Activated CD4-positive, alpha-beta memory T cell treated with anti-CD3 and anti-CD28 coated beads, Interleukin-2, amount 10 ng/mL, durations not matched to agents 7 days and 5 days (primary cell): Measurements from ENCODE around the gene FGFR3. TPM values are rescaled to one million over a fixed set of nuclear protein-coding genes. Genes with fewer than 3 reads are reported as not detected.
A peak's percentile ranks its signal among the peaks of the same experiment; 100 is the strongest.
"Not testable (repeated sequence)": the region's sequence is repeated elsewhere in the genome, so short reads cannot be mapped to it uniquely, and the experiment has no call there.

Source experiments
- CTCF ChIA-PET: fragments of 350-600 bp; sonication (Branson Sonifier 250); formaldehyde crosslinking; loops from one replicate; lab custom pipeline; 2021; ENCODE audit warnings: antibody characterized with exemption, inconsistent platforms; lab: Charles Lee
- POLR2A ChIA-PET: fragments of 350-600 bp; sonication (Branson Sonifier 250); formaldehyde crosslinking; loops from one replicate; lab custom pipeline; 2021; ENCODE audit warnings: antibody characterized with exemption; lab: Charles Lee
- DNase-seq: peaks from one replicate; pipeline ENCODE4 v3.0.0-alpha.2; 2020
- H3K27ac Mint-ChIP-seq: one replicate; pipeline ENCODE4 v1.8.0; 2021; ENCODE audit warnings: mild to moderate bottlenecking, mixed read lengths
- H3K27me3 Mint-ChIP-seq: one replicate; pipeline ENCODE4 v1.8.0; 2021; ENCODE audit warnings: mixed read lengths
- H3K36me3 Mint-ChIP-seq: one replicate; pipeline ENCODE4 v1.8.0; 2021; ENCODE audit warnings: low read depth, mixed read lengths
- H3K4me1 Mint-ChIP-seq: one replicate; pipeline ENCODE4 v1.8.0; 2021; ENCODE audit warnings: mixed read lengths
- H3K4me3 Mint-ChIP-seq: one replicate; pipeline ENCODE4 v1.8.0; 2021; ENCODE audit warnings: mild to moderate bottlenecking, mixed read lengths
- H3K9me3 Mint-ChIP-seq: one replicate; pipeline ENCODE4 v1.8.0; 2021; ENCODE audit warnings: mixed read lengths
- total RNA-seq, 2 experiments: library from RNA; stranded (reverse); gene quantifications; one replicate each; pipeline ENCODE4 v1.2.3, GENCODE V29; 2021

Gene FGFR3
- total RNA-seq, 2 experiments from 2014 or later: 0.18 to 0.45 TPM

GRCh38 chr4:1843852-1844251 is 50.8 kb downstream of the FGFR3 start:
- ChIA-PET POLR2A (interaction anchor here (4.0 kb wide), 1 partner anchor 13 kb away, joined by 11 read pairs; the partner anchor contains the start of gene LETM1), CTCF (no interaction called here)
- H3K27ac Mint-ChIP-seq: no peak overlapping the region
- H3K27me3 Mint-ChIP-seq: no peaks in the 10 kb centered on the region
- peaks cover 36% of the 10 kb centered on the region for H3K36me3 Mint-ChIP-seq
- H3K4me3 Mint-ChIP-seq: no peak overlapping the region
- DNase-seq: no peak
- H3K4me1 Mint-ChIP-seq: peaks cover 7% of the 10 kb centered on the region
- H3K9me3 Mint-ChIP-seq: no peaks in the 10 kb centered on the region

GRCh38 chr4:1844618-1845017 is 51.5 kb downstream of the FGFR3 start:
- H3K4me3 Mint-ChIP-seq, H3K4me1 Mint-ChIP-seq, H3K27ac Mint-ChIP-seq, H3K9me3 Mint-ChIP-seq, H3K27me3 Mint-ChIP-seq, DNase-seq, CTCF ChIA-PET: not testable (repeated sequence)
- H3K36me3 Mint-ChIP-seq: peaks cover 31% of the 10 kb centered on the region
- POLR2A ChIA-PET: interaction anchor here (4.0 kb wide), 1 partner anchor 12 kb away, joined by 11 read pairs; the partner anchor contains the start of gene LETM1

- peaks cover 29% of the 10 kb centered on the region for H3K36me3 Mint-ChIP-seq
- no peaks in the 10 kb centered on the region for H3K9me3 Mint-ChIP-seq
- H3K4me1 Mint-ChIP-seq: peaks cover 15% of the 10 kb centered on the region
- CTCF ChIA-PET: interaction anchor here (1.4 kb wide), 1 partner anchor 54 kb away, joined by 3 read pairs; no protein-coding TSS in a partner anchor
- no peaks in the 10 kb centered on the region for H3K27me3 Mint-ChIP-seq
- DNase-seq: no peak
- H3K4me3 Mint-ChIP-seq: no peak overlapping the region
- H3K27ac Mint-ChIP-seq: no peak overlapping the region
- POLR2A ChIA-PET: interaction anchor here (1.0 to 4.0 kb wide), 2 partner anchors 10 to 40 kb away, joined by 4 to 11 read pairs; partner anchors contain the start of gene LETM1
These were observed 53.5 kb downstream of the FGFR3 start for GRCh38 chr4:1846580-1846979.

- no peak for DNase-seq
- CTCF ChIA-PET: interaction anchor here (0.7 kb wide), 1 partner anchor 532 kb away, joined by 3 read pairs; no protein-coding TSS in a partner anchor
These were observed 57.2 kb downstream of the FGFR3 start for GRCh38 chr4:1850276-1850675.

GRCh38 chr4:1851160-1851559 is 58.1 kb downstream of the FGFR3 start:
- no peak for DNase-seq
- H3K36me3 Mint-ChIP-seq: peaks cover 15% of the 10 kb centered on the region
- H3K27me3 Mint-ChIP-seq: no peaks in the 10 kb centered on the region
- ChIA-PET POLR2A (interaction anchor here (0.9 to 3.0 kb wide), 2 partner anchors 19 to 25 kb away, joined by 3 to 17 read pairs; partner anchors contain the start of gene NSD2), CTCF (interaction anchor here (0.9 to 1.3 kb wide), 2 partner anchors 29 to 59 kb away, joined by 3 to 4 read pairs; no protein-coding TSS in a partner anchor)
- H3K4me3 Mint-ChIP-seq: no peak overlapping the region
- H3K27ac Mint-ChIP-seq: no peak overlapping the region
- H3K4me1 Mint-ChIP-seq: peaks cover 37% of the 10 kb centered on the region
- no peaks in the 10 kb centered on the region for H3K9me3 Mint-ChIP-seq

More at GRCh38 chr4:1850276-1850675, 57.2 kb downstream of the FGFR3 start:
- Mint-ChIP-seq H3K27ac (peak overlapping the region; percentile 21), H3K27me3 (no peaks in the 10 kb centered on the region), H3K4me1 (peaks cover 37% of the 10 kb centered on the region), H3K36me3 (peaks cover 15% of the 10 kb centered on the region), H3K4me3 (no peak overlapping the region), H3K9me3 (no peaks in the 10 kb centered on the region)
- POLR2A ChIA-PET: interaction anchor here (0.6 to 3.0 kb wide), 3 partner anchors 14 to 48 kb away, joined by 3 to 17 read pairs (median 3); partner anchors contain the start of gene NSD2

- POLR2A ChIA-PET: interaction anchor here (0.9 to 3.0 kb wide), 3 partner anchors 19 to 48 kb away, joined by 3 to 17 read pairs (median 4); partner anchors contain the start of gene NSD2
- Mint-ChIP-seq H3K4me1 (peaks cover 37% of the 10 kb centered on the region), H3K27me3 (no peaks in the 10 kb centered on the region), H3K36me3 (peaks cover 10% of the 10 kb centered on the region), H3K27ac (no peak overlapping the region), H3K4me3 (no peak overlapping the region), H3K9me3 (no peaks in the 10 kb centered on the region)
- CTCF ChIA-PET: interaction anchor here (0.9 to 1.3 kb wide), 2 partner anchors 29 to 59 kb away, joined by 3 to 4 read pairs; no protein-coding TSS in a partner anchor
- no peak for DNase-seq
These were observed 58.7 kb downstream of the FGFR3 start for GRCh38 chr4:1851575-1852410.

GRCh38 chr4:1852904-1853623 is 60.0 kb downstream of the FGFR3 start:
- Mint-ChIP-seq H3K4me1 (peaks cover 46% of the 10 kb centered on the region), H3K9me3 (no peaks in the 10 kb centered on the region), H3K36me3 (peaks cover 4% of the 10 kb centered on the region), H3K4me3 (no peak overlapping the region), H3K27me3 (no peaks in the 10 kb centered on the region), H3K27ac (peak overlapping the region; percentile 28)
- DNase-seq: no peak
- CTCF ChIA-PET: interaction anchor here (1.2 to 2.4 kb wide), 2 partner anchors 46 to 58 kb away, joined by 4 to 12 read pairs; no protein-coding TSS in a partner anchor
- POLR2A ChIA-PET: interaction anchor here (1.0 to 7.1 kb wide), 4 partner anchors 17 to 46 kb away, joined by 4 to 100 read pairs (median 10); partner anchors contain the start of gene NSD2

GRCh38 chr4:1854752-1855151 is 61.7 kb downstream of the FGFR3 start:
- peaks cover 4% of the 10 kb centered on the region for H3K36me3 Mint-ChIP-seq
- DNase-seq: no peak
- H3K27ac Mint-ChIP-seq: peak overlapping the region; percentile 66
- H3K27me3 Mint-ChIP-seq: no peaks in the 10 kb centered on the region
- H3K9me3 Mint-ChIP-seq: no peaks in the 10 kb centered on the region
- H3K4me3 Mint-ChIP-seq: peak overlapping the region; percentile 81
- ChIA-PET CTCF (interaction anchor here (2.4 kb wide), 1 partner anchor 44 kb away, joined by 12 read pairs; no protein-coding TSS in a partner anchor), POLR2A (interaction anchor here (0.6 to 7.1 kb wide), 5 partner anchors 15 to 683 kb away, joined by 3 to 100 read pairs (median 3); partner anchors contain the start of gene NSD2)
- H3K4me1 Mint-ChIP-seq: peaks cover 46% of the 10 kb centered on the region

GRCh38 chr4:1855333-1856070 is 62.4 kb downstream of the FGFR3 start:
- H3K4me1 Mint-ChIP-seq: peaks cover 43% of the 10 kb centered on the region
- H3K36me3 Mint-ChIP-seq: peaks cover 4% of the 10 kb centered on the region
- peak; percentile 35 for DNase-seq
- POLR2A ChIA-PET: interaction anchor here (0.6 to 7.1 kb wide), 14 partner anchors 10 to 682 kb away, joined by 3 to 100 read pairs (median 4); partner anchors contain the start of genes NSD2, RNF4, SLBP and TACC3
- H3K27ac Mint-ChIP-seq: peak overlapping the region; percentile 66
- CTCF ChIA-PET: interaction anchor here (0.5 to 3.2 kb wide), 4 partner anchors 14 to 650 kb away, joined by 4 to 12 read pairs (median 8); no protein-coding TSS in a partner anchor
- peak overlapping the region; percentile 81 for H3K4me3 Mint-ChIP-seq
- no peaks in the 10 kb centered on the region for H3K9me3 Mint-ChIP-seq
- no peaks in the 10 kb centered on the region for H3K27me3 Mint-ChIP-seq

GRCh38 chr4:1856071-1856942 is 63.2 kb downstream of the FGFR3 start, which contains the start of gene LETM1:
Gene LETM1, minus strand, starts transcription at chr4:1856156. Its CDS starts 206 bp downstream, at chr4:1855950.
- POLR2A ChIA-PET: interaction anchor here (0.9 to 7.1 kb wide), 10 partner anchors 10 to 613 kb away, joined by 3 to 100 read pairs (median 10); partner anchors contain the start of genes NSD2, RNF4, SLBP and TACC3
- Mint-ChIP-seq H3K27me3 (no peaks in the 10 kb centered on the region), H3K9me3 (no peaks in the 10 kb centered on the region), H3K36me3 (peaks cover 4% of the 10 kb centered on the region), H3K4me1 (peaks cover 36% of the 10 kb centered on the region), H3K4me3 (peak within 1 kb of the TSS; percentile 81), H3K27ac (peak within 1 kb of the TSS; percentile 66)
- CTCF ChIA-PET: interaction anchor here (0.7 to 3.2 kb wide), 4 partner anchors 13 to 46 kb away, joined by 3 to 11 read pairs (median 5); no protein-coding TSS in a partner anchor
- peak; percentile 96 for DNase-seq
